A549 (cell line): ENCODE measurements around the gene CMTM2.

ENCODE experiments used
- CHD4 ChIP-seq: fragments of 200-600 bp; sonication (generic); IDR thresholded peaks from 2 replicates; pipeline ENCODE4 v1.6.1; 2016; ENCODE audit warnings: antibody characterized with exemption, mild to moderate bottlenecking, borderline replicate concordance
- EP300 ChIP-seq, 2 experiments: fragments of >200 bp; sonication (Bioruptor Twin); formaldehyde crosslinking; IDR thresholded peaks; 2 replicates in 1 of 2; 3 replicates in 1 of 2; pipeline ENCODE4 v1.6.1; 2016 to 2017
- FOSB ChIP-seq: fragments of 250-450 bp; sonication (Bioruptor Pico); IDR thresholded peaks from 2 replicates; pipeline ENCODE4 v1.5.0; 2020; ENCODE audit warnings: mild to moderate bottlenecking, moderate library complexity
- FOXS1 ChIP-seq: fragments of 250-450 bp; sonication (Bioruptor Pico); IDR thresholded peaks from 2 replicates; pipeline ENCODE4 v1.5.0; 2020; ENCODE audit warnings: mild to moderate bottlenecking, moderate library complexity
- JUNB ChIP-seq: fragments of >200 bp; sonication (Bioruptor Twin); formaldehyde crosslinking; IDR thresholded peaks from 2 replicates; pipeline ENCODE4 v1.6.1; 2016
- MAFK ChIP-seq: fragments of 450-650 bp; IDR thresholded peaks from 2 replicates; pipeline ENCODE4 v1.6.1; 2014; ENCODE audit not compliant: partially characterized antibody
- MAZ ChIP-seq: fragments of 150-350 bp; IDR thresholded peaks from 2 replicates; pipeline ENCODE4 v1.6.1; 2014; ENCODE audit warnings: antibody characterized with exemption, low read depth, low read length, borderline replicate concordance
- PHF8 ChIP-seq: fragments of 200-600 bp; sonication (generic); IDR thresholded peaks from 2 replicates; pipeline ENCODE4 v1.6.1; 2016; ENCODE audit warnings: low read depth, mild to moderate bottlenecking, antibody characterized with exemption, moderate library complexity, borderline replicate concordance
- POLR2A ChIP-seq: IDR thresholded peaks from 2 replicates; pipeline ENCODE4 v1.6.1; 2012; ENCODE audit warnings: mild to moderate bottlenecking, low read length
- REST ChIP-seq: fragments of 200-600 bp; sonication (generic); IDR thresholded peaks from 2 replicates; pipeline ENCODE4 v1.6.1; 2016; ENCODE audit warnings: antibody characterized with exemption, mild to moderate bottlenecking, moderate library complexity
- RNF2 ChIP-seq: fragments of 200-600 bp; sonication (generic); IDR thresholded peaks from 2 replicates; pipeline ENCODE4 v1.6.1; 2016; ENCODE audit warnings: low read depth, mild to moderate bottlenecking, antibody characterized with exemption, moderate library complexity, borderline replicate concordance
- SREBF2 ChIP-seq: fragments of 450-650 bp; IDR thresholded peaks from 2 replicates; pipeline ENCODE4 v1.6.1; 2014; ENCODE audit warnings: mild to moderate bottlenecking, moderate library complexity
- TF ChIP-seq, protein P1 (sequence below): fragments of >200 bp; sonication (Bioruptor Twin); formaldehyde crosslinking; IDR thresholded peaks from 3 replicates; pipeline ENCODE4 v1.5.1; 2016

- TF ChIP-seq, protein P1, sequence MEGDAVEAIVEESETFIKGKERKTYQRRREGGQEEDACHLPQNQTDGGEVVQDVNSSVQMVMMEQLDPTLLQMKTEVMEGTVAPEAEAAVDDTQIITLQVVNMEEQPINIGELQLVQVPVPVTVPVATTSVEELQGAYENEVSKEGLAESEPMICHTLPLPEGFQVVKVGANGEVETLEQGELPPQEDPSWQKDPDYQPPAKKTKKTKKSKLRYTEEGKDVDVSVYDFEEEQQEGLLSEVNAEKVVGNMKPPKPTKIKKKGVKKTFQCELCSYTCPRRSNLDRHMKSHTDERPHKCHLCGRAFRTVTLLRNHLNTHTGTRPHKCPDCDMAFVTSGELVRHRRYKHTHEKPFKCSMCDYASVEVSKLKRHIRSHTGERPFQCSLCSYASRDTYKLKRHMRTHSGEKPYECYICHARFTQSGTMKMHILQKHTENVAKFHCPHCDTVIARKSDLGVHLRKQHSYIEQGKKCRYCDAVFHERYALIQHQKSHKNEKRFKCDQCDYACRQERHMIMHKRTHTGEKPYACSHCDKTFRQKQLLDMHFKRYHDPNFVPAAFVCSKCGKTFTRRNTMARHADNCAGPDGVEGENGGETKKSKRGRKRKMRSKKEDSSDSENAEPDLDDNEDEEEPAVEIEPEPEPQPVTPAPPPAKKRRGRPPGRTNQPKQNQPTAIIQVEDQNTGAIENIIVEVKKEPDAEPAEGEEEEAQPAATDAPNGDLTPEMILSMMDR = no peak
- TF ChIP-seq MAFK = no peak
- TF ChIP-seq RNF2 = no peak
- TF ChIP-seq EP300 (IDR thresholded peaks at IDR 0.05) = no peak
- TF ChIP-seq FOSB = no peak
- no peak for TF ChIP-seq JUNB
- no peak for TF ChIP-seq REST
- no peak for TF ChIP-seq CHD4
- no peak for TF ChIP-seq FOXS1 (CRISPR knock-in tag)
- no peak for TF ChIP-seq MAZ
- TF ChIP-seq POLR2A = no peak
- TF ChIP-seq PHF8 = no peak
- no peak for TF ChIP-seq SREBF2
Measured at GRCh38 chr16:66578651-66579531, at the start of gene CMTM2.
